ENCODE measurements around the gene VPS13D. TPM values are rescaled to one million over a fixed set of nuclear protein-coding genes. Genes with fewer than 3 reads are reported as not detected.

VPS13D gene
- total RNA-seq, 2 donors from 2014 or later: 70.1 to 129 TPM

DNA sequence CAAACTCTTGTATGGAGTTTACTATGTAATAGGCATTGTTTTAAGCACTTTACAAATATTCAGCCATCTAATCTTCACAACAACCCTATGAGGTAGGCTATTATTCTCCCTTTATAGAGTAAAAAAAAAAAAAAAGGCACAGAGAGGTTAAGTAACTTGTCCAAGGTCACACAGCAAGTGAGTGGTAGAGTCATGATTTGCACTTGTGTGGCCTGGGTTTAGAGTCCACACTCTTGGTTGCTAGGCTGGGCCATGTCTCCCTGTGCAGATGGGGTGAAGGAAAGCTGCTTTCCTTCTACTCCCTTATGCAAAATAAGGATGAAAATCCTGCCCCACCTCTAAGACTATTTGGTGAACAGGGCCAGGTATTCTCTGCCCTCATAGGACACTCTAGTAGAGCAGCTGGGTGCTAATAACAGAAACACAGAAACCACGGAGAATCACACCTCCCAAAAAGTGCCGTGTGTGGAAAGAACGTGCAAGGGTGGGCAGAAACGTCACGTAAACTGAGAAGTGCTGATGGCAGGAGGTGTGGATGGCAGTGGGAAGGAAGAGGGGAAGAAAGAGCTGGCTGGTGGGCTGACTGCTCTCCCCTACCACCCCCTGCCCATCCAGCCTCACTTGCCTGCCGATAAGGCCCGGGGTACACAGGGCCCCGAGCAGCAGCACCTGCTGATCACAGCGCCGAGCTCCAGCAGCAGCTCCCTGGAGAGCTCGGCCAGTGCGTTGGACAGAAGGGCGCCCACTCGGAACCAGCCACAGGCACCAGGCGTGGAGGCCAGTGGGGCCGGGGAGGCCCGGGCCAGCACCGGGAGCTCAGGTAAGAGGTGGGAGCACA lies 28.3 kb upstream of the VPS13D start:
- H3K9me3 ChIP-seq: no peaks in the 10 kb centered on the region
- no peaks in the 10 kb centered on the region for H3K27me3 ChIP-seq (replicated peaks; ENCODE audit: insufficient read depth)
- DNase-seq (ENCODE audit: low spot score): no peak
- no peak for ATAC-seq (ENCODE audit: insufficient number of reproducible peaks, low FRiP score, low read depth)
- no peak overlapping the region for H3K27ac ChIP-seq
- no peak overlapping the region for H3K4me3 ChIP-seq
- TF ChIP-seq, protein P1, sequence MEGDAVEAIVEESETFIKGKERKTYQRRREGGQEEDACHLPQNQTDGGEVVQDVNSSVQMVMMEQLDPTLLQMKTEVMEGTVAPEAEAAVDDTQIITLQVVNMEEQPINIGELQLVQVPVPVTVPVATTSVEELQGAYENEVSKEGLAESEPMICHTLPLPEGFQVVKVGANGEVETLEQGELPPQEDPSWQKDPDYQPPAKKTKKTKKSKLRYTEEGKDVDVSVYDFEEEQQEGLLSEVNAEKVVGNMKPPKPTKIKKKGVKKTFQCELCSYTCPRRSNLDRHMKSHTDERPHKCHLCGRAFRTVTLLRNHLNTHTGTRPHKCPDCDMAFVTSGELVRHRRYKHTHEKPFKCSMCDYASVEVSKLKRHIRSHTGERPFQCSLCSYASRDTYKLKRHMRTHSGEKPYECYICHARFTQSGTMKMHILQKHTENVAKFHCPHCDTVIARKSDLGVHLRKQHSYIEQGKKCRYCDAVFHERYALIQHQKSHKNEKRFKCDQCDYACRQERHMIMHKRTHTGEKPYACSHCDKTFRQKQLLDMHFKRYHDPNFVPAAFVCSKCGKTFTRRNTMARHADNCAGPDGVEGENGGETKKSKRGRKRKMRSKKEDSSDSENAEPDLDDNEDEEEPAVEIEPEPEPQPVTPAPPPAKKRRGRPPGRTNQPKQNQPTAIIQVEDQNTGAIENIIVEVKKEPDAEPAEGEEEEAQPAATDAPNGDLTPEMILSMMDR (IDR thresholded peaks at IDR 0.05): no peak
- no peaks in the 10 kb centered on the region for H3K4me1 ChIP-seq (ENCODE audit: control insufficient read depth in 1 of 2, low read depth in 2 of 2)
- no peaks in the 10 kb centered on the region for H3K36me3 ChIP-seq

DNA sequence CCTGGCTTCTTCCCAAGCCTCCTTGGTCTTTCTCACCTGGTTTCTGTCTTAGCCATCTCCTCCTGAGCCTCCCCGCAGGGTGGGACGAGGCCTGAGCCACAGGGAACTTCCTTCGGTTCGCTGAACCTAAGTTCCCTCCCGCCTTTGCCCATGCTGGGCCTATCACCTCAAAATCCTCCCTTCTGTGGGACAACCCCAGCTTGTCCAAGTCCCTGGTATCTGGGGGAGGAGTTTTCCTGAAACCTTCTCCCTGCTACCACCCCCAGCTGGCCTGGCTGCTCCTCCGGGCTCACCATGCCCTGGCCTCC lies 27.7 kb upstream of the VPS13D start:
- H3K9me3 ChIP-seq: no peaks in the 10 kb centered on the region
- H3K4me3 ChIP-seq: no peak overlapping the region
- H3K36me3 ChIP-seq: no peaks in the 10 kb centered on the region
- ATAC-seq (ENCODE audit: insufficient number of reproducible peaks, low FRiP score, low read depth) (no peak), DNase-seq (ENCODE audit: low spot score) (no peak)
- no peaks in the 10 kb centered on the region for H3K4me1 ChIP-seq (ENCODE audit: control insufficient read depth in 1 of 2, low read depth in 2 of 2)
- TF ChIP-seq, protein P1 (IDR thresholded peaks at IDR 0.05): no peak
- H3K27me3 ChIP-seq (replicated peaks; ENCODE audit: insufficient read depth): no peaks in the 10 kb centered on the region
- no peak overlapping the region for H3K27ac ChIP-seq

DNA sequence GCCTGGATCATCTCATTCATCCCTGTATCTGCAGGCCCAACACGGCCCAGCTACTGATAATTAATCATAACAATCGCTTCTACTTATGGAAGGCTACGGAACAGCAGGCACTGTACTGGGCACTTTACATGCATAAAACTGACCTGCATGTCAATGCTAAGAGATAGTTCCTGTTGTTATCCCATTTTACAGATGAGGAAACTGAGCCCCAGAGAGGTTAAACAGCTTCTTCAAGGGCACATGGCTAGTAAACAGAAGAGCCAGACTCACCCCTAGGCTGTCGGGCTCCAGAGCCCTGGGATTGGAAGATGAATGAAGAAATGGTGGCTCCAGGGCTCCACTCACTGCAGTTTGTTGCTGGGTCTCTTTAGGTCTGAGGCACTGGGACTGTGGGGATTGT lies 27.3 kb upstream of the VPS13D start:
- no peak for DNase-seq (ENCODE audit: low spot score)
- H3K27me3 ChIP-seq (replicated peaks; ENCODE audit: insufficient read depth): no peaks in the 10 kb centered on the region
- H3K4me1 ChIP-seq (ENCODE audit: control insufficient read depth in 1 of 2, low read depth in 2 of 2): no peaks in the 10 kb centered on the region
- no peaks in the 10 kb centered on the region for H3K36me3 ChIP-seq
- H3K4me3 ChIP-seq: no peak overlapping the region
- H3K27ac ChIP-seq: no peak overlapping the region
- no peaks in the 10 kb centered on the region for H3K9me3 ChIP-seq
- TF ChIP-seq, protein P1 (IDR thresholded peaks at IDR 0.05): no peak
- no peak for ATAC-seq (ENCODE audit: insufficient number of reproducible peaks, low FRiP score, low read depth)

DNA sequence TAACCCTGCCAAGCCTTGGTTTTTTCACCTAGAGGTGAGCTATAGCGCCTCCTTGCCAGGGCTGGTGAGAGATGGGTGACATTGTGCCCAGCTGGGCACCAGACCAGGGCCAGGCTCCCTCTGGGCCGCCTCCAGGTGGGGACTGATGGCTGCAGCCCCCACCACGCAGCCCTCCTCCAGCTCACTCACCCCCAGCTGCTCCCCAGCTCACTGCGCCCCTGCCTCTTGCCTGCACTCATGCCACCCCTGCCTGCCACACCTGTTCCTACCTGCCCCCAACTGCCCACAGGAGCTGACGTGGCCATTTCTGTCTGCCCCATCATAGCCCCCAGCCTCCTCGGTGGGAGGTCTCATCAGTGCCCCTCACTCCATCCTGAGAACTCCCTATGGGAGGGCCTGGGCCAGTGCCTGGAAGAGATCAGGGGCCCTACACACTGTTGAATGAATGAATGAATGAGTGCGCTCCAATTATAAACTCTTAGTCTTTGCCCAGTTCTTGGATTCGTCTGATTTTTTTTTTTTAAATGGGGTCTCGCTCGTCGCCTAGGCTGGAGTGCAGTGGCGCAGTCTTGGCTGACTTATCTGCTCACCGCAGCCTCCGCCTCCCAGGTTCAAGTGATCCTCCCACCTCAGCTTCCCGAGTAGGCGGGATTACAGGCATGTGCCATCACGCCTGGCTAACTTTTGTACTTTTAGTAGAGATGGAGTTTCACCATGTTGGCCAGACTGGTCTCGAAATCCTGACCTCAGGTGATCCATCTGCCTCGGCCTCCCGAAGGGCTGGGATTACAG lies 26.4 kb upstream of the VPS13D start:
- ATAC-seq (ENCODE audit: insufficient number of reproducible peaks, low FRiP score, low read depth) (no peak), DNase-seq (ENCODE audit: low spot score) (no peak)
- Histone ChIP-seq H3K9me3 (no peaks in the 10 kb centered on the region), H3K27ac (no peak overlapping the region), H3K36me3 (no peaks in the 10 kb centered on the region), H3K4me3 (no peak overlapping the region), H3K27me3 (replicated peaks; ENCODE audit: insufficient read depth) (no peaks in the 10 kb centered on the region), H3K4me1 (ENCODE audit: control insufficient read depth in 1 of 2, low read depth in 2 of 2) (no peaks in the 10 kb centered on the region)
- TF ChIP-seq, protein P1 (IDR thresholded peaks at IDR 0.05): no peak

DNA sequence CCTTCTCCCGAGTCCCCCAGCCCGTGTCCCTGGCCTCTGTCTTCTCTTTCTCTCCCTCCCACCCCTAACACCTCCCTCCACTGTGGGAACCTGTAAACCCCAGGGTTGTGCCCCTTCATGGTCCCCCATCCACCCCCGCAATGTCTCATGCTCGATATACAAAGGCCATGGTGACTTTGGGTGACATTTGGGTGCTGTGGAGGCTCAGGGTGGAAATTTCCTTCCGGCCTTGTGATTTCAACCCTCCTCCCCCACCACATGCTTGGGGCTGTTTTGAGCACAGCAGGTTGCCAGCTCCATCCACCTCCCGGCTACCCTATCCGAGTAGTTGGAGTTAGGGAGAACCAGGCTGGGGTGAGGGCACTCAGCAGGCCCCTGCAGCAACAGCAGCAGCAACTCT lies 25.7 kb upstream of the VPS13D start:
- ATAC-seq (ENCODE audit: insufficient number of reproducible peaks, low FRiP score, low read depth): no peak
- H3K9me3 ChIP-seq: no peaks in the 10 kb centered on the region
- H3K27me3 ChIP-seq (replicated peaks; ENCODE audit: insufficient read depth): no peaks in the 10 kb centered on the region
- H3K27ac ChIP-seq: no peak overlapping the region
- no peak overlapping the region for H3K4me3 ChIP-seq
- H3K36me3 ChIP-seq: no peaks in the 10 kb centered on the region
- TF ChIP-seq, protein P1 (IDR thresholded peaks at IDR 0.05): no peak
- no peak for DNase-seq (ENCODE audit: low spot score)
- peaks cover 0 to 3% of the 10 kb centered on the region in 2 donors for H3K4me1 ChIP-seq (ENCODE audit: control insufficient read depth in 1 of 2, low read depth in 2 of 2)

Data from thoracic aorta (tissue), 2 donors.